Activated CD8-positive, alpha-beta memory T cell treated with anti-CD3 and anti-CD28 coated beads for 24 hours (primary cell): ENCODE results near the gene ZNF692.

Experiments used
- DNase-seq: peaks from one replicate; pipeline ENCODE4 v3.0.0-alpha.2; 2020

Gene ZNF692

GRCh38 chr1:248824701-248825100 is 34.2 kb downstream of the ZNF692 start:
- DNase-seq: no peak

- no peak for DNase-seq
Measured at GRCh38 chr1:248824301-248824700, 34.6 kb downstream of the ZNF692 start.

GRCh38 chr1:248823517-248824001 is 35.3 kb downstream of the ZNF692 start:
- peak; percentile 38 for DNase-seq

- DNase-seq: peak; percentile 33
Measured at GRCh38 chr1:248822148-248823032, 36.5 kb downstream of the ZNF692 start.

GRCh38 chr1:248821641-248822040 is 37.2 kb downstream of the ZNF692 start:
- DNase-seq: peak; percentile 33

GRCh38 chr1:248821101-248821500 is 37.8 kb downstream of the ZNF692 start:
- peak; percentile 43 for DNase-seq

GRCh38 chr1:248820041-248820585 is 38.8 kb downstream of the ZNF692 start:
- peak; percentile 37 for DNase-seq

- DNase-seq: peak; percentile 53
Measured at GRCh38 chr1:248818505-248819374, 40.1 kb downstream of the ZNF692 start.

GRCh38 chr1:248817065-248817464 is 41.8 kb downstream of the ZNF692 start:
- peak; percentile 55 for DNase-seq

GRCh38 chr1:248816042-248816851 is 42.6 kb downstream of the ZNF692 start:
- DNase-seq: peak; percentile 43

- no peak for DNase-seq
Measured at GRCh38 chr1:248815407-248816034, 43.4 kb downstream of the ZNF692 start.

GRCh38 chr1:248814351-248814750 is 44.5 kb downstream of the ZNF692 start:
- no peak for DNase-seq

GRCh38 chr1:248813546-248813945 is 45.3 kb downstream of the ZNF692 start:
- no peak for DNase-seq

GRCh38 chr1:248812736-248813425 is 46.0 kb downstream of the ZNF692 start:
- DNase-seq: no peak

- DNase-seq: no peak
Measured at GRCh38 chr1:248811514-248812490, 47.1 kb downstream of the ZNF692 start.

GRCh38 chr1:248810727-248811513 is 48.0 kb downstream of the ZNF692 start:
- DNase-seq: no peak

GRCh38 chr1:248810000-248810726 is 48.7 kb downstream of the ZNF692 start:
- DNase-seq: no peak

- DNase-seq: no peak
Measured at GRCh38 chr1:248808876-248809275, 50.0 kb downstream of the ZNF692 start.
